ENCODE results near the gene MAP1B.

MAP1B gene

DNA sequence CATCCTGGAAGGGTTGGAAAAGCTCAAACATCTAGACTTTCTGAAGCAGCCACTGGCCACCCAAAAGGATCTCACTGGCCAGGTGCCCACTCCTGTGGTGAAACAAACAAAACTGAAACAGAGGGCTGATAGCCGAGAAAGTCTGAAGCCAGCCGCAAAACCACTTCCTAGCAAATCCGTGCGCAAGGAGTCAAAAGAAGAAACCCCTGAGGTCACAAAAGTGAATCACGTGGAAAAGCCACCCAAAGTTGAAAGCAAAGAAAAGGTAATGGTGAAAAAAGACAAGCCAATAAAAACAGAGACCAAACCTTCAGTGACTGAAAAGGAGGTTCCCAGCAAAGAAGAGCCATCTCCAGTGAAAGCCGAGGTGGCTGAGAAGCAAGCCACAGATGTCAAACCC is 87.6 kb downstream of the MAP1B start:
- no peak for DNase-seq (ENCODE audit: low read depth in 2 of 2)

GRCh38 chr5:72195581-72195980 is 88.3 kb downstream of the MAP1B start:
- no peak for DNase-seq (ENCODE audit: low read depth in 2 of 2)

GRCh38 chr5:72197393-72197792 is 90.1 kb downstream of the MAP1B start:
- no peak for DNase-seq (ENCODE audit: low read depth in 2 of 2)

- no peak for DNase-seq (ENCODE audit: low read depth in 2 of 2)
These were observed 92.4 kb downstream of the MAP1B start for GRCh38 chr5:72199681-72200080.

DNA sequence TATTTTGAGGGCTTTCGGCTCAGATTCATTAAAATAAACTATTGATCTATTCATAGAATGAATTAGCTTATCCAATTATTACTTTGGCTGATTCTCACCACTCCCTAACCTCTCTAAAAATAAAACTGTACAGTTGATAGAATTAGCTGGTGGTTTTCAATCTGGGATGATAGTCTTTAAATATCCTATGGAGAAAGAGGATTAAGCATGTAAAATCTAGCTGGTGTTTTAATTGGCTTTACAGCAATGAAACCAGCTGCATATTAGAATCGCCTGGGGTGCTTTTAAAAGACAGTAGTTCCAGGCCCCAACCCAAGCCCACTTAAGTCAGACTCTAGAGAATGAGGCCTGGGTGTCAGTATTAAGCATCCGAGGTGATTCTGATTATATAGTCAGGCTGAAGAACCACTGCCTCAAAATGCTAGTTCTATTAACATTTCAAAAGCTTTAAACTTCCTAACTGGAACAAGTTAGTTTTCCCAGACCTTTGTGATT is 95.1 kb downstream of the MAP1B start:
- DNase-seq (ENCODE audit: low read depth in 2 of 2), result no peak

DNA sequence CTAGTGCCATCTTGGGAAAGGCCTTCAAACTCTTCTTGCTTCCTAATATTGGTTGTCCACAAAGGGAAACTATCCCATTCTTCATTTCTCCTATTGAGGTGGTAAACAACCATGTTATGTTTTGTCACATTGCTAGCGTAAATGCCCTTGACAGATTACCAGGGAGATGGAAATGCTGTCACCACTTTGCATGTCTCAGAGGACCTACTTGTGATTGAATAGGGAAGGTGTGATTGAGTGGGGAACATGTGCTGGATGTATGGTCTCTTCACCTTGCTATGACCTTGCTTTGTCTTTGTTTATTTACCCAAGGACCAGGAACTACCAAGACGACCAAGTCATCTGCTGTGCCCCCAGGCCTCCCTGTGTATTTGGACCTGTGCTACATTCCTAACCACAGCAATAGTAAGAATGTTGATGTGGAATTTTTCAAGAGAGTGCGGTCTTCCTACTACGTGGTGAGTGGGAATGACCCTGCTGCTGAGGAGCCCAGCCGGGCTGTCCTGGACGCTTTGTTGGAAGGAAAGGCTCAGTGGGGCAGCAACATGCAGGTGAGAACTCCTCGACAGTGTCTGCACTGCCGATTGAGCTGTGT is 96.1 kb downstream of the MAP1B start:
- no peak for DNase-seq (ENCODE audit: low read depth in 2 of 2)

GRCh38 chr5:72204946-72205345 is 97.7 kb downstream of the MAP1B start:
- no peak for DNase-seq (ENCODE audit: low read depth in 2 of 2)

DNA sequence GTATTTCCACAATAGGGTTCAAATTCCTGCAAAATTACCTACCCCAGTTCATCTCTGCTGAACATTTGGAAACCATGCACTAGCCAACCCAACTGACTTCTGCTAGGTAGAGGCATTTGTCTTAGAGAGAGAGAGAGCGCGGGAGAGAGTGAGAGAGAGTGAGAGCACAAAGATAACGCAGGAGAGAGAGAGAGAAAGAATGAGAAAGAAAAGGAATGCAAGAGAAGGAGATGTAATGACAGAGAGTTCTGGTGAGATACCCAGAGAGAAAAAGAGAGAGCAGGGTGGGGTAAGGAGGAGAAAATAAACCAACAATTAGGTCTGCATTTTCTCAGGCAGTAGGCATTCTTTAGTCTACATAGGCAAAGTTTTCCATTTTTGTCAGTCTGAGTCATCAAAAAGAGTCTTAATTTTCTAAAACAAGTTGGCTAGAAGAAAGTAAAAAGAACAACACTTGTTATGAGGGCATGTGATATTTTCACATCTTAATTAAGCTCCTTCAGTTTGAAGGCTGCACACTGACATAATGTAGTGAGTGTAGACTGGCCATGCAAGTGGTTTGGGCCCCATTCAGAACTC is 98.2 kb downstream of the MAP1B start:
- DNase-seq (ENCODE audit: low read depth in 2 of 2), result no peak

- DNase-seq (ENCODE audit: low read depth in 2 of 2), result no peak
These were observed 98.9 kb downstream of the MAP1B start for GRCh38 chr5:72206160-72206559.

DNA sequence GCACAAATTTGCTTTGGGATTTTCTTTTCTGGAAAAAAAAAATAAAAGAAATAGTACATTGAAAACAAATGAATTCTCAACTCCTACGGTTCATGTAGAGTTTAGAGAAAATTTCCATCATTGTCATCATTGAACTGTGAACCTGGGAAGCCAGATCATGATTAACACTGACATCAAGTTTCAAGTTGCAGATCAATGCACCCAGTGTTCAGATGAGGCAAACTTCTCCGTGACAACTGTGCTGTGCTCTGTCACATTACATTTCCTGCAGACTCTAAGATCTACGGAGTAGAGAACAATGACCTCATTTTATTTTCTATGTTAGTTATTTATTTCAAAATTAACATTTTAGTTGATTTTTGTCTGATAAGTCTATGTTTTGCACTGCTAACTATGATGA is 99.7 kb downstream of the MAP1B start:
- DNase-seq (ENCODE audit: low read depth in 2 of 2), result no peak

DNA sequence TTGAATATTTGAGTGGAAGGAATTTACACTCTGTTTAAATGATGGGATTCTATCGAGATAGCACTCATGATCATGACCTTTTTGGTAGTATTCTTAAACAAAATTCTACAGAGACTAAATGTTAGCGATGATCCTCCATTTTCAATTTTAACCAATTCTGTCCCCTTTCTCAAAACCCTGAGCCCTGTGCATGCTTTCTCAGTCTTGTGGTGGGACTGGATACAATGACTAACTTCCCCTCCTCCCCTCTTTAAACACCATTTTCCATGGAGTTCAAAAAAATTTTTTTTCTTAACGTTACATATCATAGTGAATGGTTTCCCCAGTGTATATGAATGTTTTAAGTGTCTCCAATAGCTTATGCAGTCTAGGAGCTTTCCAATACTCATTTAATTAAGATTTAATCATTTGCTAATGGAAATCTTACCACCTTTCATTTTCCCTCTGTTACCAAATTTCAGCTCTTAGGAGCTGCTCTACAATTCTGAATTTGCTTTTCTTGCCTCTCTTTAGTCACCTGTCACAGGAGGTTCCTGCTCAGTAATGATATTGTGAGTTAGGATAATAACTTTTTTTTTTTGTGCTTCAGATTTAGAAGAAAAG is 101.2 kb downstream of the MAP1B start:
- no peak for DNase-seq (ENCODE audit: low read depth in 2 of 2)

GRCh38 chr5:72209147-72210115 is 102.2 kb downstream of the MAP1B start:
- DNase-seq (ENCODE audit: low read depth in 2 of 2), result no peak

- no peak for DNase-seq (ENCODE audit: low read depth in 2 of 2)
These were observed 103.8 kb downstream of the MAP1B start for GRCh38 chr5:72210888-72211678.

- DNase-seq (ENCODE audit: low read depth in 2 of 2), result no peak
These were observed 104.9 kb downstream of the MAP1B start for GRCh38 chr5:72212171-72212570.

- DNase-seq (ENCODE audit: low read depth in 2 of 2), result no peak
These were observed 106.2 kb downstream of the MAP1B start for GRCh38 chr5:72213482-72213881.

GRCh38 chr5:72214168-72214567 is 106.9 kb downstream of the MAP1B start:
- DNase-seq (ENCODE audit: low read depth in 2 of 2), result no peak

GRCh38 chr5:72216756-72217155 is 109.5 kb downstream of the MAP1B start:
- no peak for DNase-seq (ENCODE audit: low read depth in 2 of 2)

GRCh38 chr5:72221099-72221498 is 113.8 kb downstream of the MAP1B start:
- no peak for DNase-seq (ENCODE audit: low read depth in 2 of 2)

- DNase-seq (ENCODE audit: low read depth in 2 of 2), result no peak
These were observed 114.3 kb downstream of the MAP1B start for GRCh38 chr5:72221541-72221940.

- DNase-seq (ENCODE audit: low read depth in 2 of 2), result no peak
These were observed 115.2 kb downstream of the MAP1B start for GRCh38 chr5:72222521-72222920.

DNA sequence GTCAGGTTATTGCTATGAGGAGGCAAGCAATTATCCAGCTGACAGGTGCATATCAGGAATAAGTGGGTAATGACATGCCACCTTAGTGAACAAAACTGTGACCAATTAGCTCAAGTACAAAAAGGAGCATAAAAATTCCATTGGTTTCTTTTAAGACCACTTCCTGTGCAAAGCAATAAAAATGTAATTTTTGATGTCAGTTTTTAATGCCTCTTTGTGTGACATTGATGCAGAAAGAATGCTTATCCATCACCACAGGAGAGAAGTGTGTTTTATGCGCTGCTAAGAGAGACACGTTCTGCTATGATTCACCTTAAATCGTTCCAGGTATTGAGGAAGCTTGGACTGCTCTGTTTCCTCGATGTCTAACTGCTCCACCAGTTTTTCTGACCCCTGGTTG is 116.1 kb downstream of the MAP1B start:
- no peak for DNase-seq (ENCODE audit: low read depth in 2 of 2)
